CD14-positive monocyte (primary cell): Measurements from ENCODE around the gene NCOA7. TPM values are rescaled to one million over a fixed set of nuclear protein-coding genes. Genes with fewer than 3 reads are reported as not detected.

Experiments used
- DNase-seq, 3 donors: peaks; one replicate each; pipeline ENCODE4 v3.0.0-alpha.2; 2011 to 2022
- H2AFZ ChIP-seq: 2 replicates; pipeline ENCODE4 v1.6.0; 2012; ENCODE audit warnings: mild to moderate bottlenecking, low read depth, low read length, inconsistent platforms; ENCODE audit not compliant: insufficient read depth, poor library complexity, severe bottlenecking
- H3K27ac ChIP-seq, 2 donors: 1 replicate in 1 of 2; 2 replicates in 1 of 2; pipeline ENCODE4 v1.5.1; 2012 to 2013; ENCODE audit warnings: low read length in 2 of 2, control low read depth in 1 of 2, inconsistent platforms in 1 of 2, low read depth in 1 of 2, mild to moderate bottlenecking in 1 of 2
- H3K27me3 ChIP-seq, 2 donors: one replicate each; pipeline versions ENCODE4 v1.6.0 to v1.6.1; 2011 to 2013; ENCODE audit warnings: low read length in 2 of 2; ENCODE audit not compliant: control insufficient read depth in 2 of 2, insufficient read depth in 2 of 2
- H3K36me3 ChIP-seq, 2 donors: replicated peaks in 1 of 2; 1 replicate in 1 of 2; 2 replicates in 1 of 2; pipeline versions ENCODE4 v1.5.1 to v1.6.1; 2012 to 2013; ENCODE audit warnings: low read length in 2 of 2, control low read depth in 1 of 2, inconsistent platforms in 1 of 2, mild to moderate bottlenecking in 1 of 2; ENCODE audit not compliant: insufficient read depth in 2 of 2, control insufficient read depth in 1 of 2
- H3K4me1 ChIP-seq, 2 donors: 1 replicate in 1 of 2; 2 replicates in 1 of 2; pipeline versions ENCODE4 v1.5.1 to v1.6.1; 2012 to 2013; ENCODE audit warnings: low read length in 2 of 2, control low read depth in 1 of 2, inconsistent platforms in 1 of 2, mild to moderate bottlenecking in 1 of 2, moderate library complexity in 1 of 2; ENCODE audit not compliant: insufficient read depth in 2 of 2, control insufficient read depth in 1 of 2
- H3K4me2 ChIP-seq: replicated peaks from 2 replicates; pipeline ENCODE3; 2012; ENCODE audit warnings: low read length, moderate library complexity, mild to moderate bottlenecking; ENCODE audit not compliant: poor library complexity, severe bottlenecking; ENCODE audit errors: extremely low read depth
- H3K4me3 ChIP-seq, 3 experiments: fragments of 200-600 bp in 1 of 3; sonication (generic) in 1 of 3; replicated peaks in 1 of 3; 1 replicate in 2 of 3; 2 replicates in 1 of 3; pipeline ENCODE4 v1.5.1; 2011 to 2013; ENCODE audit warnings: low read length in 3 of 3, mild to moderate bottlenecking in 3 of 3, control low read depth in 2 of 3, low read depth in 2 of 3, inconsistent platforms in 1 of 3, moderate library complexity in 1 of 3
- H3K79me2 ChIP-seq: 2 replicates; pipeline ENCODE4 v1.6.0; 2012; ENCODE audit warnings: mild to moderate bottlenecking, control low read depth, inconsistent platforms, low read length, moderate library complexity; ENCODE audit not compliant: insufficient read depth
- H3K9ac ChIP-seq: 2 replicates; pipeline ENCODE4 v1.6.0; 2017; ENCODE audit warnings: low read length, mild to moderate bottlenecking; ENCODE audit not compliant: insufficient read depth, poor library complexity, severe bottlenecking
- H3K9me3 ChIP-seq, 2 donors: replicated peaks in 1 of 2; 1 replicate in 1 of 2; 2 replicates in 1 of 2; pipeline versions ENCODE4 v1.5.1 to v1.6.1; 2012 to 2013; ENCODE audit warnings: low read length in 2 of 2, control low read depth in 1 of 2; ENCODE audit not compliant: control insufficient read depth in 1 of 2, insufficient read depth in 1 of 2
- H4K20me1 ChIP-seq: 2 replicates; pipeline ENCODE4 v1.6.0; 2012; ENCODE audit warnings: mild to moderate bottlenecking, low read length, control low read depth, moderate library complexity; ENCODE audit not compliant: insufficient read depth
- H3K27ac Mint-ChIP-seq, 7 donors: one replicate each; pipeline ENCODE4 v1.8.0; 2020; ENCODE audit warnings: mild to moderate bottlenecking in 7 of 7, mixed read lengths in 7 of 7, moderate library complexity in 6 of 7, inconsistent platforms in 2 of 7
- H3K27me3 Mint-ChIP-seq, 3 donors: one replicate each; pipeline ENCODE4 v1.8.0; 2021 to 2022; ENCODE audit warnings: low read depth in 3 of 3, mild to moderate bottlenecking in 3 of 3, mixed read lengths in 3 of 3, moderate library complexity in 3 of 3, inconsistent platforms in 1 of 3
- H3K36me3 Mint-ChIP-seq, 2 donors: one replicate each; pipeline ENCODE4 v1.8.0; 2020; ENCODE audit warnings: mixed read lengths in 2 of 2, inconsistent platforms in 1 of 2, mild to moderate bottlenecking in 1 of 2
- H3K4me1 Mint-ChIP-seq: one replicate; pipeline ENCODE4 v1.8.0; 2020; ENCODE audit warnings: mild to moderate bottlenecking, mixed read lengths
- H3K4me3 Mint-ChIP-seq, 2 donors: one replicate each; pipeline ENCODE4 v1.8.0; 2020; ENCODE audit warnings: mild to moderate bottlenecking in 2 of 2, mixed read lengths in 2 of 2, moderate library complexity in 1 of 2
- H3K9me3 Mint-ChIP-seq, 7 donors: one replicate each; pipeline ENCODE4 v1.8.0; 2020 to 2022; ENCODE audit warnings: mixed read lengths in 7 of 7, mild to moderate bottlenecking in 6 of 7, moderate library complexity in 6 of 7, inconsistent platforms in 2 of 7
- WGBS: methylation state at CpG from one replicate; pipeline ENCODE4 v1.1.5; 2013; ENCODE audit warnings: missing lambda C conversion rate; ENCODE audit not compliant: insufficient coverage; 5-methylcytosine and 5-hydroxymethylcytosine counted together
- intact Hi-C, 2 donors: fragments of 100-400 bp; cut with micrococcal nuclease; formaldehyde crosslinking; loops; one replicate each; pipeline versions ENCODE4 v1.15.0 to v1.15.1; 2023
- polyA plus RNA-seq, 3 donors: library from polyadenylated mRNA; depleted of rRNA in 1 of 3; unstranded in 2 of 3; stranded (reverse) in 1 of 3; fragments of 300-500 nt in 2 of 3; fragments of >200 nt in 1 of 3; fragmentation: Illumina TruSeq in 2 of 3; gene quantifications; 1 replicate in 2 of 3; 2 replicates in 1 of 3; pipeline ENCODE4 v1.2.3, GENCODE V29; 2012 to 2021
- TF ChIP-seq, protein P1 (sequence below): fragments of 200-600 bp; IDR thresholded peaks from one replicate; pipeline ENCODE4 v1.8.0; 2022; ENCODE audit warnings: antibody characterized with exemption, mild to moderate bottlenecking

The NCOA7 gene
- polyA plus RNA-seq, 3 donors = 8.3 to 21.9 (median 11.2) TPM

DNA sequence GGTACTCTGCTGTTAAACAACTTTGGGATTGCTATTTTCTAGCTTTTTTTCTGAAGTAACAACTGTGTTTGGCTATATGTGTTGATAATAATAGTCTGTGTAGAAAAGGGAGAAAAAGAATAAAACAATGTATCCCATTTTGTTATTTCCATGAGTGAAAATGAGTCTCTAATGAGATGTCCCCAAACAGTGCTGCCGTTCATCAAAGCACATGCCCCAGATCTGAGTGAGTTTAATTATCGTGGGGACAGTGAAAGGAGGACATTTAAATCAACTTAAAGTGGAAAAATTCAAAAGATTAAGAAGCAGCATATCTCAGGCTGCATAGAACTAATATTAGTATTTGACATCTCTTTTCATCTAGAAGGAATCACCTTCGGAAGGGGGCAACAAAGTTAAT, 59.6 kb downstream of the NCOA7 start:
- H3K36me3 Mint-ChIP-seq = peaks cover 4 to 8% of the 10 kb centered on the region in 2 donors
- no peak overlapping the region for H3K27ac Mint-ChIP-seq
- H3K27me3 Mint-ChIP-seq = no peaks in the 10 kb centered on the region
- Histone ChIP-seq H3K4me3 (no peak overlapping the region), H3K79me2 (peaks cover 8% of the 10 kb centered on the region), H3K27me3 (no peaks in the 10 kb centered on the region), H3K9ac (no peak overlapping the region), H3K27ac (no peak overlapping the region), H2AFZ (no peak overlapping the region), H3K4me1 (peaks cover 6 to 14% of the 10 kb centered on the region in 2 donors), H3K9me3 (no peaks in the 10 kb centered on the region), H4K20me1 (no peaks in the 10 kb centered on the region), H3K4me2 (no peak overlapping the region), H3K36me3 (no peaks in the 10 kb centered on the region)
- H3K4me1 Mint-ChIP-seq = peaks cover 17% of the 10 kb centered on the region
- no peak overlapping the region for H3K4me3 Mint-ChIP-seq
- TF ChIP-seq, protein P1, sequence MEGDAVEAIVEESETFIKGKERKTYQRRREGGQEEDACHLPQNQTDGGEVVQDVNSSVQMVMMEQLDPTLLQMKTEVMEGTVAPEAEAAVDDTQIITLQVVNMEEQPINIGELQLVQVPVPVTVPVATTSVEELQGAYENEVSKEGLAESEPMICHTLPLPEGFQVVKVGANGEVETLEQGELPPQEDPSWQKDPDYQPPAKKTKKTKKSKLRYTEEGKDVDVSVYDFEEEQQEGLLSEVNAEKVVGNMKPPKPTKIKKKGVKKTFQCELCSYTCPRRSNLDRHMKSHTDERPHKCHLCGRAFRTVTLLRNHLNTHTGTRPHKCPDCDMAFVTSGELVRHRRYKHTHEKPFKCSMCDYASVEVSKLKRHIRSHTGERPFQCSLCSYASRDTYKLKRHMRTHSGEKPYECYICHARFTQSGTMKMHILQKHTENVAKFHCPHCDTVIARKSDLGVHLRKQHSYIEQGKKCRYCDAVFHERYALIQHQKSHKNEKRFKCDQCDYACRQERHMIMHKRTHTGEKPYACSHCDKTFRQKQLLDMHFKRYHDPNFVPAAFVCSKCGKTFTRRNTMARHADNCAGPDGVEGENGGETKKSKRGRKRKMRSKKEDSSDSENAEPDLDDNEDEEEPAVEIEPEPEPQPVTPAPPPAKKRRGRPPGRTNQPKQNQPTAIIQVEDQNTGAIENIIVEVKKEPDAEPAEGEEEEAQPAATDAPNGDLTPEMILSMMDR = no peak
- intact Hi-C loops = no loop called here
- peaks cover 0 to 6% (median 0%) of the 10 kb centered on the region in 7 donors for H3K9me3 Mint-ChIP-seq
- DNase-seq = no peak
- WGBS = no CpG with 5 or more reads among the region's 3 CpGs

DNA sequence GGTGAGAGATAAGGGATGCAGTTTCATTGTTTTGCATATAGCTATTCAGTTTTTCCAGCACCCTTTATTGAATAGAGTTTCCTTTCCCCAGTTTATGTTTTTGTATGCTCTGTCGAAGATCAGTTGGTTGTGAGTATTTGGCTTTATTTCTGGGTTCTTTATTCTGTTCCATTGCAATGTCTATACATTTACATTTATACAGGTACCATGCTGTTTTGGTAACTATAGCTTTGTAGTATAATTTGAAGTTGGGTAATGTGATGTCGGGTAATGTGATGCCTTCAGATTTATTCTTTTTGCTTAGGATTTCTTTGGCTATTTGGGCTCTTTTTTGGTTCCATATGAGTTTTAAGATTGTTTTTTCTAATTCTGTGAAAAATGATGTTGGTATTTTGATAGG, 61.8 kb downstream of the NCOA7 start:
- intact Hi-C loops = no loop called here
- Histone ChIP-seq H2AFZ (no peak overlapping the region), H3K79me2 (no peaks in the 10 kb centered on the region), H3K27ac (no peak overlapping the region), H3K4me2 (no peak overlapping the region), H3K4me3 (no peak overlapping the region), H3K4me1 (peaks cover 6 to 7% of the 10 kb centered on the region in 2 donors), H3K9ac (no peak overlapping the region), H4K20me1 (no peaks in the 10 kb centered on the region), H3K27me3 (no peaks in the 10 kb centered on the region), H3K9me3 (no peaks in the 10 kb centered on the region), H3K36me3 (peaks cover 0 to 5% of the 10 kb centered on the region in 2 donors)
- peaks cover 15% of the 10 kb centered on the region in 2 donors for H3K36me3 Mint-ChIP-seq
- peaks cover 0 to 6% (median 0%) of the 10 kb centered on the region in 7 donors for H3K9me3 Mint-ChIP-seq
- WGBS = no CpG with 5 or more reads among the region's 2 CpGs
- H3K4me1 Mint-ChIP-seq = peaks cover 10% of the 10 kb centered on the region
- H3K27ac Mint-ChIP-seq = peak overlapping the region in 1 of 7 donors; percentile 43
- H3K27me3 Mint-ChIP-seq = no peaks in the 10 kb centered on the region
- no peak overlapping the region for H3K4me3 Mint-ChIP-seq
- no peak for DNase-seq
- TF ChIP-seq, protein P1 = no peak
